Measurements from ENCODE around the gene NOCT. TPM values are rescaled to one million over a fixed set of nuclear protein-coding genes. Genes with fewer than 3 reads are reported as not detected.

Gene NOCT
- total RNA-seq, 2 donors from 2014 or later = 9.6 to 10.9 TPM

DNA sequence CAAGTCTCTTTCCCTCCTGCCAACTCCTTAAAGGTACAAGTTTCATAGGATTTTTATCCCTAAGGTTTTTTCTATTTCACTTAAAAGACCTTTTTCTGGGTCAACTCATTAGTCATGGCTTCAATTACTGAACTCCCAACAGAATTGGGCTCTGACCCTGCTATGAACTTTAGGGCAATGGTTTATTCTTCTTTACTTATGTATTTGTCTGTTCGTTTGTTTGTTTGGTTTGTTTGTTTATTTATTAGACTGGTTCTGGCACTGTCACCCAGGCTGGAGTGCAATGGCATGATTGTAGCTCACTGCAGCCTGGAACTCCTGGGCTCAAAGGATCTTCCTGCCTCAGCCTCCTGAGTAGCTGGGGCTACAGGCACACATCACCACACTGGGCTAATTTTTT lies 5.9 kb upstream of the NOCT start:
- TF ChIP-seq, protein P1, sequence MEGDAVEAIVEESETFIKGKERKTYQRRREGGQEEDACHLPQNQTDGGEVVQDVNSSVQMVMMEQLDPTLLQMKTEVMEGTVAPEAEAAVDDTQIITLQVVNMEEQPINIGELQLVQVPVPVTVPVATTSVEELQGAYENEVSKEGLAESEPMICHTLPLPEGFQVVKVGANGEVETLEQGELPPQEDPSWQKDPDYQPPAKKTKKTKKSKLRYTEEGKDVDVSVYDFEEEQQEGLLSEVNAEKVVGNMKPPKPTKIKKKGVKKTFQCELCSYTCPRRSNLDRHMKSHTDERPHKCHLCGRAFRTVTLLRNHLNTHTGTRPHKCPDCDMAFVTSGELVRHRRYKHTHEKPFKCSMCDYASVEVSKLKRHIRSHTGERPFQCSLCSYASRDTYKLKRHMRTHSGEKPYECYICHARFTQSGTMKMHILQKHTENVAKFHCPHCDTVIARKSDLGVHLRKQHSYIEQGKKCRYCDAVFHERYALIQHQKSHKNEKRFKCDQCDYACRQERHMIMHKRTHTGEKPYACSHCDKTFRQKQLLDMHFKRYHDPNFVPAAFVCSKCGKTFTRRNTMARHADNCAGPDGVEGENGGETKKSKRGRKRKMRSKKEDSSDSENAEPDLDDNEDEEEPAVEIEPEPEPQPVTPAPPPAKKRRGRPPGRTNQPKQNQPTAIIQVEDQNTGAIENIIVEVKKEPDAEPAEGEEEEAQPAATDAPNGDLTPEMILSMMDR (IDR thresholded peaks at IDR 0.05) = no peak
- Histone ChIP-seq H3K9me3 (no peaks in the 10 kb centered on the region), H3K4me3 (no peak overlapping the region), H3K27ac (no peak overlapping the region), H3K36me3 (no peaks in the 10 kb centered on the region), H3K4me1 (ENCODE audit: control insufficient read depth in 1 of 2, low read depth in 2 of 2) (peaks cover 0 to 9% of the 10 kb centered on the region in 2 donors), H3K27me3 (replicated peaks; ENCODE audit: insufficient read depth) (no peaks in the 10 kb centered on the region)
- ATAC-seq (ENCODE audit: insufficient number of reproducible peaks, low FRiP score, low read depth) (no peak), DNase-seq (ENCODE audit: low spot score) (no peak)

DNA sequence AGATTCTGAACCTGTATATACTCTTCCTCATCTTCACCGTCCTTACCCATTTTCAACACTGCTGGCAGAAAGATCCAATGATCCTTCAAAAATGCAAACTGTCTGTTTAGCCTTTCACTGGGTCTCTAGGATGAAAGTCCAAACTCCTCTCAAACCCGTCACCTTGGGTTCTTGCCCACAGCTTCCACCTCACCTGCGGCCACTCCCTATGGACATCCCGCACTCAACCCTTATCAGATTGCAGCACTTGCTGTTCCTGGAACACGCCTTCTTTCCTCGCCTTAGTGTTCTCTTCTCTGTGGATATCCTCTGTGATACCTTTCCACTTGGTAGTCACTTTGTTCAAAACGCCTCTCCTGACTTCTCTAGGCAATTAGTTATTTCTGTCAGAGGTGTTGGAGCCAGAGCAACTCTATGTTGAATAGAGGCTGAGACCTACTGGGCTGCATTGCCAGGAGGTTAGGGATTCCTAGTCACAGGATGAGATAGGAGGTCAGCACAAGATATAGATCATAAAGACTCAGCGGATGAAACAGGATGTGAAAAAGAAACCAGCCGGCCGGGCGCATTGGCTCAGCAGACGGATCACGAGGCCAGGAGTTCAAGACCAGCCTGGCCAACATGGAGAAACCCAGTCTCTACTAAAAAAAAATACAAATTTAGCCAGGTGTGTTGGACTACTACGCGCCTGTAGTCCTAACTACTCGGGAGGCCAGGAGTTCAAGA lies 4.2 kb upstream of the NOCT start:
- TF ChIP-seq, protein P1 (IDR thresholded peaks at IDR 0.05) = no peak

DNA sequence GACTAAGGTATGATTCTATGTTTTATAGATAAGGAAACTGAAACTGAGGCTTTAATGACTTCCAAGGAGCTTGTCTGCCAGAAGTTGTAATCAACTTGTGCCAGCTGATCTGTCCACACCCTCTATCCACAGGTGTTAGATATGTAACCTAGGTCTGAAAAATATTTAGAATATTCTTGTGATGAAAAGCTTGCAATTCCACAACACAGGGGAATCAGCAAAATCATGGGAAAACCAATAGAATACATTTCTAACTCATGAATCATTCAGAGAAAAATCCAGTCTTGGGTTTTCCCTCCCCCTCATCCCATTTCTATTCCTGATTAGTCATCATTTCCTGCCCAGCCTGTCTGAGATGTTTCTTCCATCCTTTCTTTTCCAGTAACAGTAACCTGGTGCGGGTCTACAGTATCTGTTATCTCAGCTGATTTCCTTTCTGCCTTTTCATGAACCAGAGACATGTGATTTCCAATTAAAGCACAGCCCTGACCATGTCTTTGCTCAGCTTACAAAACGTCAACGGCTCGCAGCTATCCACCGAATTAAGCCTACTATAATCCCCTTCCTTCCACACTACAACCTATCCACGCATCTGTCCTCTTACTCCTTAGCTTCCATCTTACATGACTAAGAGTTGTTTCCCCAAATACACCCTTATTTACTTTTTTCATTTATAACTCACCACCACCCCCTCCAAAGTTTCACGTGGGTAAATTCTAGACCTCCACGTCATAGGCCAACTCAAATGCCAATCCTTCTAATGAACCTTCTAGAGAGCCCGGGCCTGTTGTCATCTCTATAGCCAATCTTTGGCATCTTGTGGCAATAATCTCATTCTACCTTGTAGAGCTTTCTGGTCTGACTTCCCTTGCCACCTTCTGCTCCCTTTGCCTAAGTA lies 961 bp upstream of the NOCT start:
- peak overlapping the region; percentile 85 for H3K4me3 ChIP-seq
- H3K36me3 ChIP-seq = no peaks in the 10 kb centered on the region
- DNase-seq (ENCODE audit: low spot score) = no peak
- H3K27ac ChIP-seq = peak overlapping the region; percentile 78 to 96
- no peaks in the 10 kb centered on the region for H3K9me3 ChIP-seq
- H3K27me3 ChIP-seq (replicated peaks; ENCODE audit: insufficient read depth) = no peaks in the 10 kb centered on the region
- ATAC-seq (ENCODE audit: insufficient number of reproducible peaks, low FRiP score, low read depth) = peak; percentile 66
- TF ChIP-seq, protein P1 (IDR thresholded peaks at IDR 0.05) = no peak
- peaks cover 0 to 27% of the 10 kb centered on the region in 2 donors for H3K4me1 ChIP-seq (ENCODE audit: control insufficient read depth in 1 of 2, low read depth in 2 of 2)

More for the DNA sequence above, 4.2 kb upstream of the NOCT start:
- H3K9me3 ChIP-seq = no peaks in the 10 kb centered on the region
- H3K27me3 ChIP-seq (replicated peaks; ENCODE audit: insufficient read depth) = no peaks in the 10 kb centered on the region
- ATAC-seq (ENCODE audit: insufficient number of reproducible peaks, low FRiP score, low read depth) = no peak
- H3K27ac ChIP-seq = no peak overlapping the region
- DNase-seq (ENCODE audit: low spot score) = no peak
- no peaks in the 10 kb centered on the region for H3K36me3 ChIP-seq
- H3K4me3 ChIP-seq = no peak overlapping the region
- peaks cover 0 to 18% of the 10 kb centered on the region in 2 donors for H3K4me1 ChIP-seq (ENCODE audit: control insufficient read depth in 1 of 2, low read depth in 2 of 2)

DNA sequence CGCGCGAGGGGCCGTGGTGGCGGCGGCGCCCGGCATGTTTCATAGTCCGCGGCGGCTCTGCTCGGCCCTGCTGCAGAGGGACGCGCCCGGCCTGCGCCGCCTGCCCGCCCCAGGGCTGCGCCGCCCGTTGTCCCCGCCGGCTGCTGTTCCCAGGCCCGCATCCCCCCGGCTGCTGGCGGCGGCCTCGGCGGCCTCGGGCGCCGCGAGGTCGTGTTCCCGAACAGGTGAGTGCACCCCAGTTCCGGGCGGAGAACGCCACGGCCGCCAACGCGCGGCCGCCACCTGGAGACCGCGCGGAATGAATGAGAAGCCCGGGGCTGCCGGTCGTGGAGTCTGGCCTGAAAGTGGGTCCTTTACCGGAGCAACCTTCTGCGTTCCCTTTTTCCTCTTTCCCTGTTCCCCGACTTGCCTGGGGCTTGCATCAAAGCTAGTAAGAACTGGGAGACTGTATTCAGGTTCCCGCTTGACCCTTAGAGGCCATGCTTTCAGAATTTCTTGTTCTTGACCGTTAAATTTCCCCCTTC lies 429 bp downstream of the NOCT start:
- ATAC-seq (ENCODE audit: insufficient number of reproducible peaks, low FRiP score, low read depth) (no peak), DNase-seq (ENCODE audit: low spot score) (no peak)

More for the DNA sequence above, 429 bp downstream of the NOCT start:
- Histone ChIP-seq H3K4me1 (ENCODE audit: control insufficient read depth in 1 of 2, low read depth in 2 of 2) (peaks cover 0 to 27% of the 10 kb centered on the region in 2 donors), H3K27ac (peak overlapping the region; percentile 78 to 96), H3K27me3 (replicated peaks; ENCODE audit: insufficient read depth) (no peaks in the 10 kb centered on the region), H3K36me3 (no peaks in the 10 kb centered on the region), H3K4me3 (peak overlapping the region; percentile 85), H3K9me3 (no peaks in the 10 kb centered on the region)
- TF ChIP-seq, protein P1 (IDR thresholded peaks at IDR 0.05) = no peak

All from thoracic aorta (tissue), 2 donors.